A549 (cell line): ENCODE measurements around the gene ERN2. TPM values are rescaled to one million over a fixed set of nuclear protein-coding genes. Genes with fewer than 3 reads are reported as not detected.
"Not testable (repeated sequence)": the region's sequence is repeated elsewhere in the genome, so short reads cannot be mapped to it uniquely, and the experiment has no call there.

ENCODE experiments used
- ATAC-seq, 2 experiments: fragments of 200-7000 bp in 1 of 2; fragments of >200 bp in 1 of 2; cut with Nextera tagmentation in 1 of 2; cut with Tn5 transposase in 1 of 2; 3 replicates each; pipeline versions ENCODE4 v1.8.0 to v1.9.1; 2018 to 2020; ENCODE audit warnings: mild to moderate bottlenecking in 1 of 2, moderate library complexity in 1 of 2
- CTCF ChIA-PET: fragments of 300-600 bp; sonication (Branson Sonifier 250); formaldehyde crosslinking; extraction: SDS; loops from one replicate; lab custom pipeline; 2021; ENCODE audit warnings: antibody characterized with exemption, inconsistent platforms; lab: Yijun Ruan, JAX
- POLR2A ChIA-PET: fragments of 350-600 bp; formaldehyde crosslinking; extraction: SDS; loops from one replicate; lab custom pipeline; 2021; ENCODE audit warnings: antibody characterized with exemption, inconsistent platforms; lab: Yijun Ruan, JAX
- DNase-seq, 2 experiments: peaks; one replicate each; pipeline versions ENCODE4 v3.0.0 to v3.0.0-alpha.2; 2011 to 2016; ENCODE audit warnings: low read depth in 1 of 2, low spot score in 1 of 2
- FAIRE-seq: peaks from 2 replicates; lab custom pipeline; 2011; peaks lifted over from hg19 to GRCh38; lab: Jason Lieb, UNC
- H3K27ac ChIP-seq, 2 experiments: fragments of >200 bp; sonication (Bioruptor Twin); formaldehyde crosslinking; 3 replicates each; pipeline ENCODE4 v1.5.1; 2016 to 2017
- H3K4me1 ChIP-seq: fragments of >200 bp; sonication (Bioruptor Twin); formaldehyde crosslinking; 3 replicates; pipeline ENCODE4 v1.6.1; 2016
- H3K4me2 ChIP-seq: fragments of >200 bp; sonication (Bioruptor Twin); formaldehyde crosslinking; 3 replicates; pipeline ENCODE4 v1.6.1; 2016
- H3K4me3 ChIP-seq: fragments of >200 bp; sonication (Bioruptor Twin); formaldehyde crosslinking; 3 replicates; pipeline ENCODE4 v1.5.1; 2016
- H3K9me3 ChIP-seq: fragments of >200 bp; sonication (Bioruptor Twin); formaldehyde crosslinking; 3 replicates; pipeline ENCODE4 v1.6.1; 2016
- BHLHE40 ChIP-seq: IDR thresholded peaks from 2 replicates; pipeline ENCODE4 v1.6.1; 2012; ENCODE audit warnings: low read depth, low read length, inconsistent platforms
- CBX8 ChIP-seq: fragments of 200-600 bp; sonication (generic); IDR thresholded peaks from 2 replicates; pipeline ENCODE4 v1.6.1; 2016
- CEBPB ChIP-seq, 2 experiments: fragments of >200 bp in 1 of 2; sonication (Bioruptor Twin) in 1 of 2; formaldehyde crosslinking in 1 of 2; IDR thresholded peaks; 2 replicates each; pipeline ENCODE4 v1.6.1; 2012 to 2016
- CHD2 ChIP-seq: fragments of 150-350 bp; IDR thresholded peaks from 2 replicates; pipeline ENCODE4 v1.6.1; 2014; ENCODE audit warnings: low read length; ENCODE audit not compliant: partially characterized antibody
- EHF ChIP-seq: fragments of 250-450 bp; sonication (Bioruptor Pico); IDR thresholded peaks from 2 replicates; pipeline ENCODE4 v1.5.0; 2020; ENCODE audit warnings: mild to moderate bottlenecking
- EHMT2 ChIP-seq: fragments of 200-600 bp; sonication (generic); IDR thresholded peaks from 2 replicates; pipeline ENCODE4 v1.6.1; 2016; ENCODE audit warnings: antibody characterized with exemption, low read depth, mild to moderate bottlenecking, moderate library complexity
- ESRRA ChIP-seq: fragments of 150-350 bp; IDR thresholded peaks from 2 replicates; pipeline ENCODE4 v1.6.1; 2014; ENCODE audit warnings: mild to moderate bottlenecking, low read length, borderline replicate concordance
- FOSL2 ChIP-seq, 2 experiments: fragments of 450-650 bp in 1 of 2; fragments of >200 bp in 1 of 2; sonication (Bioruptor Twin) in 1 of 2; formaldehyde crosslinking; IDR thresholded peaks; 2 replicates each; pipeline versions ENCODE4 v1.5.0 to v1.6.1; 2016 to 2020; ENCODE audit warnings: mild to moderate bottlenecking in 1 of 2, moderate library complexity in 1 of 2
- FOXS1 ChIP-seq: fragments of 250-450 bp; sonication (Bioruptor Pico); IDR thresholded peaks from 2 replicates; pipeline ENCODE4 v1.5.0; 2020; ENCODE audit warnings: mild to moderate bottlenecking, moderate library complexity
- HOXA7 ChIP-seq: fragments of 250-450 bp; sonication (Bioruptor Pico); IDR thresholded peaks from 2 replicates; pipeline ENCODE4 v1.5.0; 2020; ENCODE audit warnings: mild to moderate bottlenecking, moderate library complexity
- KDM1A ChIP-seq: fragments of 200-600 bp; sonication (generic); IDR thresholded peaks from 2 replicates; pipeline ENCODE4 v1.6.1; 2016; ENCODE audit warnings: low read depth, mild to moderate bottlenecking
- MYC ChIP-seq: IDR thresholded peaks from 2 replicates; pipeline ENCODE4 v1.6.1; 2012; ENCODE audit warnings: mild to moderate bottlenecking, inconsistent platforms, low read length, improper control_type of control experiment, borderline replicate concordance
- NFE2L2 ChIP-seq: fragments of 150-350 bp; conservative IDR thresholded peaks from 2 replicates; pipeline ENCODE4 v1.6.1; 2014; ENCODE audit warnings: low read length
- RAD21 ChIP-seq, 2 experiments: fragments of >200 bp in 1 of 2; sonication (Bioruptor Twin) in 1 of 2; formaldehyde crosslinking in 1 of 2; IDR thresholded peaks in 1 of 2; conservative IDR thresholded peaks in 1 of 2; 2 replicates in 1 of 2; 3 replicates in 1 of 2; pipeline ENCODE4 v1.6.1; 2012 to 2018; ENCODE audit warnings: inconsistent platforms in 1 of 2
- RCOR1 ChIP-seq: fragments of 150-350 bp; IDR thresholded peaks from 2 replicates; pipeline ENCODE4 v1.6.1; 2014; ENCODE audit warnings: antibody characterized with exemption, low read length, low read depth
- RFX5 ChIP-seq: fragments of 450-650 bp; IDR thresholded peaks from 2 replicates; pipeline ENCODE4 v1.7.1; 2014; ENCODE audit warnings: antibody characterized with exemption, mild to moderate bottlenecking, moderate library complexity
- SMC3 ChIP-seq: fragments of >200 bp; sonication (Bioruptor Twin); formaldehyde crosslinking; IDR thresholded peaks from 3 replicates; pipeline ENCODE4 v1.6.1; 2018; ENCODE audit warnings: inconsistent platforms
- TFCP2L1 ChIP-seq: fragments of 250-450 bp; sonication (Bioruptor Pico); IDR thresholded peaks from 2 replicates; pipeline ENCODE4 v1.5.0; 2021; ENCODE audit warnings: mild to moderate bottlenecking
- ZFP36 ChIP-seq: fragments of 450-650 bp; IDR thresholded peaks from 2 replicates; pipeline ENCODE4 v1.6.1; 2014; ENCODE audit warnings: borderline replicate concordance; ENCODE audit not compliant: partially characterized antibody
- ZSCAN20 ChIP-seq: fragments of 250-450 bp; sonication (Bioruptor Pico); IDR thresholded peaks from 2 replicates; pipeline ENCODE4 v1.8.0; 2022; ENCODE audit warnings: mild to moderate bottlenecking, moderate library complexity
- WGBS: methylation state at CpG from one replicate; pipeline ENCODE4 v1.1.6; 2017; ENCODE audit errors: missing lambda C conversion rate; 5-methylcytosine and 5-hydroxymethylcytosine counted together
- polyA plus RNA-seq, 4 experiments: library from polyadenylated mRNA; depleted of rRNA in 3 of 4; stranded (reverse); fragments of >200 nt; fragmentation: RNase III in 1 of 4; extraction: RNeasy Plus Mini Kit Qiagen cat#74134 plus additional on column Dnase treatment in 1 of 4; gene quantifications; 2 replicates in 3 of 4; 3 replicates in 1 of 4; pipeline ENCODE4 v1.2.3, GENCODE V29; 2011 to 2017
- TF ChIP-seq, protein P1 (sequence below): IDR thresholded peaks from 2 replicates; pipeline ENCODE4 v1.6.1; 2012; ENCODE audit warnings: low read depth, borderline replicate concordance
- TF ChIP-seq, protein P2 (sequence below): fragments of 250-450 bp; sonication (Bioruptor Pico); IDR thresholded peaks from 2 replicates; pipeline ENCODE4 v1.5.0; 2020; ENCODE audit warnings: low read depth, mild to moderate bottlenecking, moderate library complexity

The ERN2 gene
- polyA plus RNA-seq, 2 of the 4 experiments (the other 2 are of a cell fraction), result not detected

DNA sequence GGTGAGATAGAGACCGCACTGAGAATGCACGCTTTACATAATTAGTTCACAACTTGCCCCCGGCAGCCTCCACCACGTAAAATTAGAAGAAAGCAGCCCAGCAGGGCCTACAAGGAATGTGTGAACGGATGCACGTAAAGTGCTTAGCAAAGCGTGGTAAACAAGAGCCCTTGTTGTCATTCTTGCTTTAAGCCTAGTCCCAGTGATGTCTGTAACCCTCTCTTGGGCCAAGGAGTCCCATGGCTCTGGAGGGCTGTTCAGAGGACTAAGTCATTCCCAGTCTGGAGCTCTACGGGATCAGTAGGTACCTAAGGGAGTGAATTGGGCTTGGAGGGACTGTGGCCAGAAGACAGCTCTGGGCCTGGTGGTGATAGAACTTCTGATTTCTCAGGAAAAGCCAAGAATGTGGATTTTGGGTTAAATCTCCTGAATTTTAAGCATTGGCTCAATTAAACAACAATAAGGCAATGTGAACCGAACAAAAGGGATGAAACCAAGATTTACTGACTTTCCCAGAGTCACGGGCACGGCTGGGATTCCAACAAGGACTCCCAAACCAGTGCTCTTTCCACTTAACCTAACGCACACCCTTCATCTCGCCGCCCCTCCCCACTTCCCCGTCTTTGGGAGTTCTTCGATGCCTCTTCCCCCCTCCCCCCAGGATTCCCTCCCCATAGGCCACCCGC lies 41.0 kb upstream of the ERN2 start:
- H3K27ac ChIP-seq, result no peak overlapping the region; a peak in 1 of 6 replicates
- ATAC-seq, result no peak
- no peak for TF ChIP-seq NFE2L2
- TF ChIP-seq CEBPB (IDR thresholded peaks at IDR 0.05), result no peak
- TF ChIP-seq MYC, result no peak
- TF ChIP-seq SMC3, result no peak
- no peak for TF ChIP-seq KDM1A
- TF ChIP-seq RAD21 (conservative IDR thresholded peaks at IDR 0.05 in 1 of 2, IDR thresholded peaks at IDR 0.05 in 1 of 2), result no peak
- TF ChIP-seq ZFP36, result no peak
- TF ChIP-seq FOSL2 (IDR thresholded peaks at IDR 0.05), result no peak
- TF ChIP-seq FOSL2 (CRISPR knock-in tag; IDR thresholded peaks at IDR 0.05), result no peak
- TF ChIP-seq BHLHE40, result no peak
- TF ChIP-seq, protein P1, sequence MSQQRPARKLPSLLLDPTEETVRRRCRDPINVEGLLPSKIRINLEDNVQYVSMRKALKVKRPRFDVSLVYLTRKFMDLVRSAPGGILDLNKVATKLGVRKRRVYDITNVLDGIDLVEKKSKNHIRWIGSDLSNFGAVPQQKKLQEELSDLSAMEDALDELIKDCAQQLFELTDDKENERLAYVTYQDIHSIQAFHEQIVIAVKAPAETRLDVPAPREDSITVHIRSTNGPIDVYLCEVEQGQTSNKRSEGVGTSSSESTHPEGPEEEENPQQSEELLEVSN, result no peak
- TF ChIP-seq, protein P2, sequence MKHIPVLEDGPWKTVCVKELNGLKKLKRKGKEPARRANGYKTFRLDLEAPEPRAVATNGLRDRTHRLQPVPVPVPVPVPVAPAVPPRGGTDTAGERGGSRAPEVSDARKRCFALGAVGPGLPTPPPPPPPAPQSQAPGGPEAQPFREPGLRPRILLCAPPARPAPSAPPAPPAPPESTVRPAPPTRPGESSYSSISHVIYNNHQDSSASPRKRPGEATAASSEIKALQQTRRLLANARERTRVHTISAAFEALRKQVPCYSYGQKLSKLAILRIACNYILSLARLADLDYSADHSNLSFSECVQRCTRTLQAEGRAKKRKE (CRISPR knock-in tag), result no peak
- no peak for TF ChIP-seq TFCP2L1 (CRISPR knock-in tag)
- TF ChIP-seq CHD2, result no peak
- no peak for TF ChIP-seq ZSCAN20
- no peak for TF ChIP-seq RCOR1
- TF ChIP-seq, all 56 proteins: peak for 0
- DNase-seq (no peak), FAIRE-seq (no peak)
- Histone ChIP-seq H3K4me1 (peaks cover 3% of the 10 kb centered on the region; the same call in 1 of the 3 replicates), H3K4me2 (peak overlapping the region; percentile 75), H3K9me3 (no peaks in the 10 kb centered on the region), H3K4me3 (peak overlapping the region; percentile 33)
- POLR2A ChIA-PET, result no interaction called here
- CTCF ChIA-PET, result no interaction called here
- WGBS, result 74% methylated on average over 16 of the region's 17 CpGs

DNA sequence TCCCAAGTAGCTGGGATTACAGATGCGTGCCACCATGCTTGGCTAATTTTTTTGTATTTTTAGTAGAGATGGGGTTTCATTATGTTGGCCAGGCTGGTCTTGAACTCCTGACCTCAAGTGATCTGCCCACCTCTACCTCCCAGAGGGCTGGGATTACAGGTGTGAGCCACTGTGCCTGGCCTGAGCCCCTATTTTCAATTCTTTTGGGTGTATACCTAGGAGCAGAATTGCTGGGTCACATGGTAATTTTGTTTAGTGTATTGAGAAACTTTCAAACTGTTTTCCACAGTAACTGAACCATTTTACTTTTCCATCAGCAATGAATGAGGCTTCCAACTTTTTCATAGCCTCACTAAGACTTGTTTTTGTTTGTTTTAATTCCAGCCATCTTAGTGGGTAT lies 38.0 kb upstream of the ERN2 start:
- H3K9me3 ChIP-seq, H3K27ac ChIP-seq, CTCF ChIA-PET, FAIRE-seq, ATAC-seq, H3K4me1 ChIP-seq, POLR2A ChIA-PET, DNase-seq, H3K4me3 ChIP-seq, H3K4me2 ChIP-seq: not testable (repeated sequence)
- 8% methylated on average over 1 of the region's 1 CpG for WGBS

DNA sequence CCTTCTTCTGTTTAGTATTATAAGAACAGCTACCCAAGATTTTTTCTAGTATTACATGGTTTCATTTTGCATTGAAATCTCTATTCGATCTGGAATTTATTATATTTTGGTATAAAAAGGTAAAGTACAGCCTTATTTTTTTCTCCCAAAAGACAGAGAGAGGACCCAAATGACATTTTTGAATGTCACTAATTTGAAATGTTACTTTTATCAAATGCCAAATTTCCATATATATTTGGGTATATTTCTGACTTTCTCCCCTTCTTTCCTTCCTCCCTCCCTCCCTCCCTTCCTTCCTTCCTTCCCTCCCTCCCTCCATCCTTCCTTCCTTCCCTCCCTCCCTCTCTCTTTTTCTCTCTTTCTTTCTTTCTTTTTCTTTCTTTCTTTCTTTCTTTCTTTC lies 35.6 kb upstream of the ERN2 start:
- ChIA-PET POLR2A (no interaction called here), CTCF (no interaction called here)
- Histone ChIP-seq H3K4me3 (no peak overlapping the region), H3K4me1 (no peaks in the 10 kb centered on the region), H3K27ac (no peak overlapping the region), H3K9me3 (no peaks in the 10 kb centered on the region), H3K4me2 (no peak overlapping the region)
- TF ChIP-seq RCOR1 (no peak), RFX5 (no peak), ESRRA (no peak), HOXA7 (CRISPR knock-in tag) (no peak), EHMT2 (no peak), EHF (no peak), CBX8 (no peak), FOXS1 (CRISPR knock-in tag) (no peak)
- TF ChIP-seq, protein P2 (CRISPR knock-in tag), result no peak
- FAIRE-seq (no peak), DNase-seq (no peak), ATAC-seq (no peak)
- WGBS, result 4% methylated on average over 1 of the region's 1 CpG
